GM12878 (cell line): ENCODE measurements around the gene UVRAG. TPM values are rescaled to one million over a fixed set of nuclear protein-coding genes. Genes with fewer than 3 reads are reported as not detected.

ENCODE experiments used
- ATAC-seq: fragments of 200-7000 bp; cut with Tn5 transposase; 3 replicates; pipeline ENCODE4 v1.9.1; 2020; ENCODE audit warnings: mild to moderate bottlenecking, moderate library complexity
- BruUV-seq: library from RNA; stranded (reverse); fragments of 400-500 nt; replicated peaks from 2 replicates; lab custom pipeline; 2021; lab: Mats Ljungman, UMichigan
- CTCF ChIA-PET: fragments of 300-600 bp; sonication (Branson Sonifier 250); formaldehyde crosslinking; extraction: SDS; loops from one replicate; lab custom pipeline; 2021; ENCODE audit warnings: inconsistent platforms; lab: Yijun Ruan, JAX
- POLR2A ChIA-PET: fragments of 350-600 bp; formaldehyde crosslinking; extraction: SDS; loops from one replicate; lab custom pipeline; 2021; ENCODE audit warnings: inconsistent platforms; lab: Charles Lee
- RAD21 ChIA-PET: fragments of 300-600 bp; sonication (Branson Sonifier 250); formaldehyde crosslinking; loops from one replicate; lab custom pipeline; 2023; ENCODE audit warnings: antibody characterized with exemption; ENCODE audit not compliant: unreplicated experiment; lab: Charles Lee
- SMC1A ChIA-PET: fragments of 300-600 bp; sonication (Branson Sonifier 250); formaldehyde crosslinking; loops from one replicate; lab custom pipeline; 2023; ENCODE audit not compliant: unreplicated experiment, uncharacterized antibody; lab: Charles Lee
- DNase-seq: peaks from one replicate; pipeline ENCODE4 v3.0.0-alpha.2; 2011; ENCODE audit warnings: low read depth, low spot score
- FAIRE-seq: peaks from 3 replicates; lab custom pipeline; 2011; peaks lifted over from hg19 to GRCh38; lab: Jason Lieb, UNC
- H2AFZ ChIP-seq: 2 replicates; pipeline ENCODE4 v1.6.0; 2011; ENCODE audit warnings: low read depth, low read length, control low read depth; ENCODE audit not compliant: control insufficient read depth
- H3K27ac ChIP-seq: 2 replicates; pipeline ENCODE4 v1.5.1; 2011; ENCODE audit warnings: control low read depth; ENCODE audit not compliant: control insufficient read depth, insufficient read depth
- H3K27me3 ChIP-seq, 2 experiments: replicated peaks in 1 of 2; 2 replicates each; pipeline versions ENCODE4 v1.6.0 to v1.6.1; 2011; ENCODE audit warnings: low read length in 1 of 2; ENCODE audit not compliant: control insufficient read depth in 2 of 2, insufficient read depth in 2 of 2
- H3K36me3 ChIP-seq, 2 experiments: 2 replicates each; pipeline ENCODE4 v1.5.1; 2011; ENCODE audit warnings: low read length in 1 of 2; ENCODE audit not compliant: control insufficient read depth in 2 of 2, insufficient read depth in 2 of 2
- H3K4me1 ChIP-seq: 2 replicates; pipeline ENCODE4 v1.6.1; 2011; ENCODE audit warnings: mild to moderate bottlenecking, low read length, moderate library complexity, mixed read lengths; ENCODE audit not compliant: control insufficient read depth, insufficient read depth
- H3K4me2 ChIP-seq: 2 replicates; pipeline ENCODE4 v1.6.0; 2011; ENCODE audit warnings: control low read depth; ENCODE audit not compliant: control insufficient read depth, insufficient read depth
- H3K4me3 ChIP-seq: fragments of 200-600 bp; sonication (generic); 2 replicates; pipeline ENCODE4 v1.5.1; 2016
- H3K79me2 ChIP-seq: 2 replicates; pipeline ENCODE4 v1.6.0; 2011; ENCODE audit warnings: low read length; ENCODE audit not compliant: control insufficient read depth, insufficient read depth
- H3K9ac ChIP-seq: 2 replicates; pipeline ENCODE4 v1.8.0; 2011; ENCODE audit warnings: low read length, control low read depth, mixed read lengths; ENCODE audit not compliant: control insufficient read depth, insufficient read depth
- H3K9me3 ChIP-seq: replicated peaks from 3 replicates; pipeline ENCODE4 v1.5.1; 2011; ENCODE audit warnings: mild to moderate bottlenecking, low read length; ENCODE audit not compliant: control insufficient read depth, insufficient read depth
- H4K20me1 ChIP-seq: 2 replicates; pipeline ENCODE4 v1.6.0; 2011; ENCODE audit not compliant: control insufficient read depth, insufficient read depth
- CREM ChIP-seq: IDR thresholded peaks from 2 replicates; pipeline ENCODE4 v1.6.1; 2014; ENCODE audit warnings: antibody characterized with exemption, low read depth
- HDGF ChIP-seq: fragments of 450-650 bp; IDR thresholded peaks from 2 replicates; pipeline ENCODE4 v1.6.1; 2016; ENCODE audit warnings: antibody characterized with exemption
- POLR2A ChIP-seq: IDR thresholded peaks from 2 replicates; pipeline ENCODE4 v1.6.1; 2011; ENCODE audit warnings: low read depth, mild to moderate bottlenecking, low read length
- POU2F2 ChIP-seq: IDR thresholded peaks from 3 replicates; pipeline ENCODE4 v1.6.1; 2011; ENCODE audit warnings: low read depth, mild to moderate bottlenecking, low read length, borderline replicate concordance
- RAD21 ChIP-seq: IDR thresholded peaks from 2 replicates; pipeline ENCODE4 v1.6.1; 2011; ENCODE audit warnings: mild to moderate bottlenecking, low read depth, low read length, moderate library complexity; ENCODE audit not compliant: insufficient read depth
- SMC3 ChIP-seq: IDR thresholded peaks from 2 replicates; pipeline ENCODE4 v1.6.1; 2011; ENCODE audit warnings: low read length, improper control_type of control experiment, borderline replicate concordance
- SREBF1 ChIP-seq: IDR thresholded peaks from 2 replicates; pipeline ENCODE4 v1.6.1; 2012; ENCODE audit warnings: mild to moderate bottlenecking, low read length
- TARDBP ChIP-seq: IDR thresholded peaks from 2 replicates; pipeline ENCODE4 v1.6.1; 2016; ENCODE audit warnings: borderline replicate concordance
- ZNF274 ChIP-seq: IDR thresholded peaks from one replicate; pipeline ENCODE4 v1.8.0; 2011; ENCODE audit not compliant: insufficient read length, insufficient read depth
- WGBS: methylation state at CpG from one replicate; pipeline ENCODE4 v1.1.6; 2016; ENCODE audit warnings: low lambda C conversion rate; ENCODE audit not compliant: insufficient replicate concordance, insufficient coverage; ENCODE audit errors: missing lambda C conversion rate; 5-methylcytosine and 5-hydroxymethylcytosine counted together
- in situ Hi-C: fragments of 300-500 bp; cut with MboI; formaldehyde crosslinking; loops from 9 replicates; pipeline ENCODE4 v1.14.3; 2018; ENCODE audit warnings: mixed read lengths
- intact Hi-C: fragments of 100-400 bp; cut with micrococcal nuclease; formaldehyde crosslinking; loops from one replicate; pipeline ENCODE4 v1.14.2; 2022; ENCODE audit not compliant: unreplicated experiment
- polyA plus RNA-seq, 11 experiments: library from polyadenylated mRNA; depleted of rRNA in 4 of 11; unstranded in 6 of 11; stranded (reverse) in 5 of 11; fragments of >200 nt; fragmentation: Nextera tagmentation in 4 of 11; fragmentation: Illumina TruSeq in 1 of 11; extraction: Ambion mirVana in 4 of 11; extraction: Trizol in 1 of 11; gene quantifications; 1 replicate in 1 of 11; 2 replicates in 10 of 11; pipeline versions ENCODE4 v1.2.1 to v1.2.3, GENCODE V29; 2011 to 2016; ENCODE audit warnings: inconsistent platforms in 2 of 11, missing spikeins in 2 of 11, low read depth in 1 of 11
- total RNA-seq, 4 experiments: library from RNA; depleted of rRNA in 3 of 4; stranded (reverse); fragments of >200 nt in 3 of 4; fragmentation: Illumina TruSeq in 1 of 4; extraction: Trizol in 1 of 4; gene quantifications; 2 replicates each; pipeline versions ENCODE4 v1.2.1 to v1.2.3, GENCODE V29; 2013 to 2021
- TF ChIP-seq, protein P1 (sequence below): IDR thresholded peaks from 2 replicates; pipeline ENCODE4 v1.6.1; 2012; ENCODE audit warnings: improper control_type of control experiment, low read depth, low read length; ENCODE audit not compliant: insufficient replicate concordance
- TF ChIP-seq, protein P2 (sequence below): fragments of 450-650 bp; IDR thresholded peaks from 2 replicates; pipeline ENCODE4 v1.6.1; 2017; ENCODE audit warnings: borderline replicate concordance
- TF ChIP-seq, protein P3 (sequence below), 3 experiments: IDR thresholded peaks in 2 of 3; conservative IDR thresholded peaks in 1 of 3; 2 replicates each; pipeline ENCODE4 v1.5.1; 2011; ENCODE audit warnings: low read depth in 3 of 3, low read length in 3 of 3, mild to moderate bottlenecking in 3 of 3, control low read depth in 2 of 3, moderate library complexity in 2 of 3, inconsistent platforms in 1 of 3, mixed read lengths in 1 of 3; ENCODE audit not compliant: control insufficient read depth in 2 of 3, insufficient read depth in 1 of 3; ENCODE audit errors: extremely low read depth in 1 of 3

The UVRAG gene
- total and polyA plus RNA-seq, 10 of the 15 experiments (the other 5 are each of a cell fraction or from before 2014, with no cell fraction given) = 7.0 to 43.4 (median 37.0) TPM

DNA sequence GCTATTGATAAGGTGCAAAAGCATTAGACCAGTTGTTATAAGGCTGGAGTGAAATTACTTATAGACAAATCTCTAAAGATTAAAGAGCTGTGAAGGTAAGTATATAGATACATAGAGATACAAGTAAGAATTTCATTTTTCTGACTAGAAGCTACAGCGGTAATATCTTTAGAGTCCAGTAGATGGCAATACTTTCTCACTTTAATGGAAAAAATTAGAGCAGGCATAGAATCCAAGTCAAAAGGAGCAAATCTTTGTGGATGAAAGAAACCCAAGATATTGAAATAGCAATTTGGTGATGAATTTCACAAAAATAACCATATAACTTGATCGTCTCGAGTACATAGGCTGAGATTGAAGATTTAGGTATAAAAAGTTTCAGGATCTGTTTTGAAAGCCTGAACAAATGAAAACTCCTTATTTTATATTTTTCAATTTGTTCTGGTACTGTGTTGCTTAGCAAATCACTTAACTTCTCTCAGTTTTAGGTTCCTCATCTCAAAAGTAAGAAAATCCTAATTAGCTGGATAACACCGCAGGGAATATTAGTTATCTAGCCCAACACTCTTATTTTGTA, 81.9 kb downstream of the UVRAG start:
- DNase-seq (no peak), ATAC-seq (peak; percentile 46), FAIRE-seq (peak; percentile 38)
- Histone ChIP-seq H3K4me3 (no peak overlapping the region), H3K9me3 (no peaks in the 10 kb centered on the region; the same call in 2 of the 3 replicates), H3K36me3 (peaks cover 6 to 20% of the 10 kb centered on the region in 2 experiments), H3K9ac (no peak overlapping the region), H3K4me2 (no peak overlapping the region), H3K79me2 (peaks cover 5% of the 10 kb centered on the region), H3K4me1 (peaks cover 8% of the 10 kb centered on the region), H3K27me3 (no peaks in the 10 kb centered on the region), H3K27ac (no peak overlapping the region), H4K20me1 (no peaks in the 10 kb centered on the region; the same call in 1 of the 2 replicates), H2AFZ (no peak overlapping the region)
- no TSS peak for BruUV-seq
- RAD21 ChIA-PET = interaction anchor here (0.8 to 7.3 kb wide), 19 partner anchors 9 to 422 kb away, joined by 3 to 75 read pairs (median 5); no protein-coding TSS in a partner anchor
- POLR2A ChIA-PET = interaction anchor here (0.6 to 1.0 kb wide), 3 partner anchors 72 to 255 kb away, joined by 4 to 7 read pairs (median 5); no protein-coding TSS in a partner anchor
- SMC1A ChIA-PET = interaction anchor here (0.6 to 13.0 kb wide), 36 partner anchors 10 to 422 kb away, joined by 3 to 128 read pairs (median 3); no protein-coding TSS in a partner anchor
- 56% methylated on average over 4 of the region's 4 CpGs for WGBS
- intact Hi-C loops (loop anchor here (1.0 to 5.0 kb wide), 3 partner anchors 255 to 420 kb away; partner anchors contain the start of gene WNT11), in situ Hi-C loops (loop anchor here (5.0 kb wide), 1 partner anchor 255 kb away; no protein-coding TSS in a partner anchor)
- CTCF ChIA-PET = interaction anchor here (0.5 to 8.9 kb wide), 56 partner anchors 9 to 422 kb away, joined by 3 to 139 read pairs (median 4); no protein-coding TSS in a partner anchor
- TF ChIP-seq TARDBP (no peak), POLR2A (no peak), SREBF1 (no peak), ZNF274 (no peak), HDGF (no peak), SMC3 (peak; percentile 61; the same call in 1 of the 2 replicates), RAD21 (peak; percentile 77), CREM (no peak), POU2F2 (no peak)
- TF ChIP-seq, protein P1, sequence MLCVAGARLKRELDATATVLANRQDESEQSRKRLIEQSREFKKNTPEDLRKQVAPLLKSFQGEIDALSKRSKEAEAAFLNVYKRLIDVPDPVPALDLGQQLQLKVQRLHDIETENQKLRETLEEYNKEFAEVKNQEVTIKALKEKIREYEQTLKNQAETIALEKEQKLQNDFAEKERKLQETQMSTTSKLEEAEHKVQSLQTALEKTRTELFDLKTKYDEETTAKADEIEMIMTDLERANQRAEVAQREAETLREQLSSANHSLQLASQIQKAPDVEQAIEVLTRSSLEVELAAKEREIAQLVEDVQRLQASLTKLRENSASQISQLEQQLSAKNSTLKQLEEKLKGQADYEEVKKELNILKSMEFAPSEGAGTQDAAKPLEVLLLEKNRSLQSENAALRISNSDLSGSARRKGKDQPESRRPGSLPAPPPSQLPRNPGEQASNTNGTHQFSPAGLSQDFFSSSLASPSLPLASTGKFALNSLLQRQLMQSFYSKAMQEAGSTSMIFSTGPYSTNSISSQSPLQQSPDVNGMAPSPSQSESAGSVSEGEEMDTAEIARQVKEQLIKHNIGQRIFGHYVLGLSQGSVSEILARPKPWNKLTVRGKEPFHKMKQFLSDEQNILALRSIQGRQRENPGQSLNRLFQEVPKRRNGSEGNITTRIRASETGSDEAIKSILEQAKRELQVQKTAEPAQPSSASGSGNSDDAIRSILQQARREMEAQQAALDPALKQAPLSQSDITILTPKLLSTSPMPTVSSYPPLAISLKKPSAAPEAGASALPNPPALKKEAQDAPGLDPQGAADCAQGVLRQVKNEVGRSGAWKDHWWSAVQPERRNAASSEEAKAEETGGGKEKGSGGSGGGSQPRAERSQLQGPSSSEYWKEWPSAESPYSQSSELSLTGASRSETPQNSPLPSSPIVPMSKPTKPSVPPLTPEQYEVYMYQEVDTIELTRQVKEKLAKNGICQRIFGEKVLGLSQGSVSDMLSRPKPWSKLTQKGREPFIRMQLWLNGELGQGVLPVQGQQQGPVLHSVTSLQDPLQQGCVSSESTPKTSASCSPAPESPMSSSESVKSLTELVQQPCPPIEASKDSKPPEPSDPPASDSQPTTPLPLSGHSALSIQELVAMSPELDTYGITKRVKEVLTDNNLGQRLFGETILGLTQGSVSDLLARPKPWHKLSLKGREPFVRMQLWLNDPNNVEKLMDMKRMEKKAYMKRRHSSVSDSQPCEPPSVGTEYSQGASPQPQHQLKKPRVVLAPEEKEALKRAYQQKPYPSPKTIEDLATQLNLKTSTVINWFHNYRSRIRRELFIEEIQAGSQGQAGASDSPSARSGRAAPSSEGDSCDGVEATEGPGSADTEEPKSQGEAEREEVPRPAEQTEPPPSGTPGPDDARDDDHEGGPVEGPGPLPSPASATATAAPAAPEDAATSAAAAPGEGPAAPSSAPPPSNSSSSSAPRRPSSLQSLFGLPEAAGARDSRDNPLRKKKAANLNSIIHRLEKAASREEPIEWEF = no peak
- TF ChIP-seq, protein P2, sequence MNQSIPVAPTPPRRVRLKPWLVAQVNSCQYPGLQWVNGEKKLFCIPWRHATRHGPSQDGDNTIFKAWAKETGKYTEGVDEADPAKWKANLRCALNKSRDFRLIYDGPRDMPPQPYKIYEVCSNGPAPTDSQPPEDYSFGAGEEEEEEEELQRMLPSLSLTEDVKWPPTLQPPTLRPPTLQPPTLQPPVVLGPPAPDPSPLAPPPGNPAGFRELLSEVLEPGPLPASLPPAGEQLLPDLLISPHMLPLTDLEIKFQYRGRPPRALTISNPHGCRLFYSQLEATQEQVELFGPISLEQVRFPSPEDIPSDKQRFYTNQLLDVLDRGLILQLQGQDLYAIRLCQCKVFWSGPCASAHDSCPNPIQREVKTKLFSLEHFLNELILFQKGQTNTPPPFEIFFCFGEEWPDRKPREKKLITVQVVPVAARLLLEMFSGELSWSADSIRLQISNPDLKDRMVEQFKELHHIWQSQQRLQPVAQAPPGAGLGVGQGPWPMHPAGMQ = no peak
- TF ChIP-seq, protein P3, sequence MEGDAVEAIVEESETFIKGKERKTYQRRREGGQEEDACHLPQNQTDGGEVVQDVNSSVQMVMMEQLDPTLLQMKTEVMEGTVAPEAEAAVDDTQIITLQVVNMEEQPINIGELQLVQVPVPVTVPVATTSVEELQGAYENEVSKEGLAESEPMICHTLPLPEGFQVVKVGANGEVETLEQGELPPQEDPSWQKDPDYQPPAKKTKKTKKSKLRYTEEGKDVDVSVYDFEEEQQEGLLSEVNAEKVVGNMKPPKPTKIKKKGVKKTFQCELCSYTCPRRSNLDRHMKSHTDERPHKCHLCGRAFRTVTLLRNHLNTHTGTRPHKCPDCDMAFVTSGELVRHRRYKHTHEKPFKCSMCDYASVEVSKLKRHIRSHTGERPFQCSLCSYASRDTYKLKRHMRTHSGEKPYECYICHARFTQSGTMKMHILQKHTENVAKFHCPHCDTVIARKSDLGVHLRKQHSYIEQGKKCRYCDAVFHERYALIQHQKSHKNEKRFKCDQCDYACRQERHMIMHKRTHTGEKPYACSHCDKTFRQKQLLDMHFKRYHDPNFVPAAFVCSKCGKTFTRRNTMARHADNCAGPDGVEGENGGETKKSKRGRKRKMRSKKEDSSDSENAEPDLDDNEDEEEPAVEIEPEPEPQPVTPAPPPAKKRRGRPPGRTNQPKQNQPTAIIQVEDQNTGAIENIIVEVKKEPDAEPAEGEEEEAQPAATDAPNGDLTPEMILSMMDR (IDR thresholded peaks at IDR 0.05 in 2 of 3, conservative IDR thresholded peaks at IDR 0.05 in 1 of 3; ENCODE audit: control insufficient read depth in 2 of 3, extremely low read depth in 1 of 3, insufficient read depth in 1 of 3, low read depth in 3 of 3, low read length in 3 of 3) = peak; percentile 55 to 62 (median 57)
